Subcutaneous abdominal adipose tissue (tissue), 5 donors: ENCODE measurements around the gene PIGH.

Experiments
- H3K27ac ChIP-seq: one replicate; pipeline ENCODE4 v1.7.0; 2013; ENCODE audit warnings: low read depth, mild to moderate bottlenecking, inconsistent platforms, low read length, moderate library complexity
- H3K27me3 ChIP-seq, 5 donors: one replicate each; pipeline ENCODE4 v1.7.0; 2013; ENCODE audit warnings: low read length in 5 of 5, inconsistent platforms in 1 of 5; ENCODE audit not compliant: control insufficient read depth in 5 of 5, insufficient read depth in 4 of 5
- H3K36me3 ChIP-seq, 5 donors: one replicate each; pipeline ENCODE4 v1.7.0; 2013; ENCODE audit warnings: low read length in 5 of 5; ENCODE audit not compliant: control insufficient read depth in 5 of 5, insufficient read depth in 5 of 5
- H3K4me1 ChIP-seq, 5 donors: one replicate each; pipeline ENCODE4 v1.7.0; 2013; ENCODE audit warnings: low read length in 5 of 5, mild to moderate bottlenecking in 3 of 5, moderate library complexity in 1 of 5; ENCODE audit not compliant: control insufficient read depth in 5 of 5, insufficient read depth in 5 of 5
- H3K4me3 ChIP-seq, 5 donors: one replicate each; pipeline ENCODE4 v1.7.0; 2013; ENCODE audit warnings: low read length in 5 of 5, low read depth in 1 of 5
- H3K9ac ChIP-seq, 5 donors: one replicate each; pipeline ENCODE4 v1.7.0; 2013; ENCODE audit warnings: low read length in 5 of 5, mild to moderate bottlenecking in 4 of 5, moderate library complexity in 3 of 5
- H3K9me3 ChIP-seq, 5 donors: one replicate each; pipeline ENCODE4 v1.7.0; 2013; ENCODE audit warnings: low read length in 5 of 5; ENCODE audit not compliant: control insufficient read depth in 5 of 5
- donor health status: healthy.
- donor health status: healthy.
- donor health status: healthy.
- donor health status: healthy.
- donor health status: healthy.

Gene PIGH

GRCh38 chr14:67576216-67576955 is 23.7 kb downstream of the PIGH start:
- H3K36me3 ChIP-seq = peaks cover 0 to 31% (median 22%) of the 10 kb centered on the region in 5 donors
- no peaks in the 10 kb centered on the region for H3K9me3 ChIP-seq
- H3K9ac ChIP-seq = no peak overlapping the region
- peaks cover 0 to 3% (median 0%) of the 10 kb centered on the region in 5 donors for H3K4me1 ChIP-seq
- H3K27ac ChIP-seq = no peak overlapping the region
- H3K27me3 ChIP-seq = no peaks in the 10 kb centered on the region
- H3K4me3 ChIP-seq = no peak overlapping the region

GRCh38 chr14:67575684-67576083 is 24.4 kb downstream of the PIGH start:
- Histone ChIP-seq H3K27ac (no peak overlapping the region), H3K9me3 (no peaks in the 10 kb centered on the region), H3K27me3 (no peaks in the 10 kb centered on the region), H3K4me1 (peaks cover 0 to 3% (median 0%) of the 10 kb centered on the region in 5 donors), H3K9ac (no peak overlapping the region), H3K4me3 (no peak overlapping the region), H3K36me3 (peaks cover 0 to 26% (median 22%) of the 10 kb centered on the region in 5 donors)

- Histone ChIP-seq H3K9ac (no peak overlapping the region), H3K36me3 (peaks cover 0 to 22% (median 19%) of the 10 kb centered on the region in 5 donors), H3K4me1 (peaks cover 0 to 3% (median 0%) of the 10 kb centered on the region in 5 donors), H3K9me3 (no peaks in the 10 kb centered on the region), H3K4me3 (no peak overlapping the region), H3K27me3 (no peaks in the 10 kb centered on the region), H3K27ac (no peak overlapping the region)
Observed at GRCh38 chr14:67574806-67575205, 25.3 kb downstream of the PIGH start.

- H3K36me3 ChIP-seq = peaks cover 0 to 17% (median 14%) of the 10 kb centered on the region in 5 donors
- H3K4me3 ChIP-seq = no peak overlapping the region
- no peak overlapping the region for H3K9ac ChIP-seq
- H3K9me3 ChIP-seq = no peaks in the 10 kb centered on the region
- H3K4me1 ChIP-seq = peaks cover 0 to 3% (median 0%) of the 10 kb centered on the region in 5 donors
- no peaks in the 10 kb centered on the region for H3K27me3 ChIP-seq
- H3K27ac ChIP-seq = no peak overlapping the region
Observed at GRCh38 chr14:67574156-67574555, 25.9 kb downstream of the PIGH start.

- H3K27me3 ChIP-seq = no peaks in the 10 kb centered on the region
- H3K9me3 ChIP-seq = no peaks in the 10 kb centered on the region
- H3K27ac ChIP-seq = no peak overlapping the region
- no peak overlapping the region for H3K4me3 ChIP-seq
- H3K36me3 ChIP-seq = peaks cover 0 to 11% (median 9%) of the 10 kb centered on the region in 5 donors
- H3K9ac ChIP-seq = no peak overlapping the region
- H3K4me1 ChIP-seq = peaks cover 0 to 3% (median 0%) of the 10 kb centered on the region in 5 donors
Observed at GRCh38 chr14:67573228-67574010, 26.6 kb downstream of the PIGH start.

- Histone ChIP-seq H3K9ac (no peak overlapping the region), H3K27ac (no peak overlapping the region), H3K9me3 (no peaks in the 10 kb centered on the region), H3K27me3 (no peaks in the 10 kb centered on the region), H3K4me1 (peaks cover 0 to 8% (median under 1%) of the 10 kb centered on the region in 5 donors), H3K36me3 (peaks cover 0 to 9% (median 5%) of the 10 kb centered on the region in 5 donors), H3K4me3 (no peak overlapping the region)
Observed at GRCh38 chr14:67572608-67573007, 27.5 kb downstream of the PIGH start.

GRCh38 chr14:67571991-67572323 is 28.1 kb downstream of the PIGH start:
- H3K27me3 ChIP-seq = no peaks in the 10 kb centered on the region
- H3K9ac ChIP-seq = no peak overlapping the region
- no peak overlapping the region for H3K27ac ChIP-seq
- H3K36me3 ChIP-seq = peaks cover 0 to 9% (median 5%) of the 10 kb centered on the region in 5 donors
- H3K4me3 ChIP-seq = no peak overlapping the region
- no peaks in the 10 kb centered on the region for H3K9me3 ChIP-seq
- H3K4me1 ChIP-seq = peaks cover 0 to 15% (median 5%) of the 10 kb centered on the region in 5 donors

- Histone ChIP-seq H3K4me3 (no peak overlapping the region), H3K9me3 (no peaks in the 10 kb centered on the region), H3K27ac (no peak overlapping the region), H3K27me3 (no peaks in the 10 kb centered on the region), H3K9ac (no peak overlapping the region), H3K4me1 (peaks cover 0 to 20% (median 11%) of the 10 kb centered on the region in 5 donors), H3K36me3 (peaks cover 0 to 9% (median 5%) of the 10 kb centered on the region in 5 donors)
Observed at GRCh38 chr14:67571275-67571990, 28.6 kb downstream of the PIGH start.

- no peak overlapping the region for H3K4me3 ChIP-seq
- no peaks in the 10 kb centered on the region for H3K27me3 ChIP-seq
- H3K4me1 ChIP-seq = peaks cover 0 to 26% (median 12%) of the 10 kb centered on the region in 5 donors
- no peaks in the 10 kb centered on the region for H3K9me3 ChIP-seq
- H3K36me3 ChIP-seq = peaks cover 0 to 4% (median 1%) of the 10 kb centered on the region in 5 donors
- H3K9ac ChIP-seq = no peak overlapping the region
- no peak overlapping the region for H3K27ac ChIP-seq
Observed at GRCh38 chr14:67570453-67570852, 29.6 kb downstream of the PIGH start.
